NCI-H187 treated with DMSO at 0.1 percent for 48 hours (cell line): ENCODE measurements around the gene SBF2.
"Not testable (repeated sequence)": the region's sequence is repeated elsewhere in the genome, so short reads cannot be mapped to it uniquely, and the experiment has no call there.

Experiments
- DNase-seq: peaks from one replicate; lab custom pipeline; 2025; lab: John Stamatoyannopoulos, UW

The SBF2 gene

DNA sequence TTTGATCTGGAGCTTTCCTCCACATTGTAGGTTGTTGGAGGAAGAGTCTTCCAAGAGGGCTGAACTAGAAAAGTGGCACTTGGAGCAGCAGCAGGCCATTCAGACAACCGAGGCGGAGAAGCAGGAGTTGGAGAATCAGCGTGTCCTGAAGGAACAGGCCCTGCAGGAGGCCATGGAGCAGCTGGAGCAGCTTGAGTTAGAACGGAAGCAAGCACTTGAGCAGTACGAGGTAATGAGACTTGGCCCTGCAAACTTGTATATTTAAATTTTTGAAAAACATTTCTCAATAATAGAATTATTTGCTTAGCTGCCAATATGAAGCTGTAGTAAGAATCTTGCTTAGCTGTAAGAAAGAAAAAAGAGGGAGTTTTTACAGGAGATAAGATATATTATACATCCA lies 546.2 kb downstream of the SBF2 start:
- no peak for DNase-seq

GRCh38 chr11:9747229-9747628 lies 546.8 kb downstream of the SBF2 start:
- no peak for DNase-seq

GRCh38 chr11:9745411-9746211 lies 548.4 kb downstream of the SBF2 start:
- DNase-seq = no peak

GRCh38 chr11:9743512-9743911 lies 550.5 kb downstream of the SBF2 start:
- not testable (repeated sequence) for DNase-seq

DNA sequence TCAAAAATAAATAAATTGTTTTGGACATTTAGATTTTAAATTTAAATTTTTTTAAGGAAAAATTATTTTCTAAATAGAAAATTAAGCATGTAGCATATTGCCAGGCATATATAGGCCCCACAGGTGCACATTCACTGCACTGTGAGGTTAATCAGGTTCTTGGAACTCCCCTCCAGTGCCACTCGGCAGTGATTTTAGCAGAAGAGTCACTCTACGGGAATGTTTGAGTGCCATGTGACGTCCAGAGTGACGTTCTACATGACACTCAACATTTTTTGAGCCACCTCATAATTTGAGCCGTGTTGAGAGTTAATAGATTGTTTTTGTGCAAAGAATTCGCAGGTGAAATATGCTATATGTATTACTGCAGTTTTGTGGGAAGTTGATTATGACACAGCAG lies 552.8 kb downstream of the SBF2 start:
- DNase-seq = no peak

GRCh38 chr11:9740202-9740883 lies 553.7 kb downstream of the SBF2 start:
- DNase-seq = no peak

- DNase-seq = no peak
Observed at GRCh38 chr11:9739123-9739900, 554.7 kb downstream of the SBF2 start.

GRCh38 chr11:9738707-9739106 lies 555.3 kb downstream of the SBF2 start:
- DNase-seq = no peak

- DNase-seq = peak; percentile 41
Observed at GRCh38 chr11:9738116-9738515, 555.9 kb downstream of the SBF2 start.

- no peak for DNase-seq
Observed at GRCh38 chr11:9736365-9736764, 557.7 kb downstream of the SBF2 start.

GRCh38 chr11:9735919-9736318 lies 558.1 kb downstream of the SBF2 start:
- DNase-seq = no peak

GRCh38 chr11:9735236-9735635 lies 558.8 kb downstream of the SBF2 start:
- no peak for DNase-seq

GRCh38 chr11:9733212-9733611 lies 560.8 kb downstream of the SBF2 start:
- no peak for DNase-seq

GRCh38 chr11:9732453-9732852 lies 561.6 kb downstream of the SBF2 start:
- DNase-seq = no peak

GRCh38 chr11:9731256-9731655 lies 562.8 kb downstream of the SBF2 start:
- DNase-seq = no peak
